ENCODE results near the gene CLCN6. TPM values are rescaled to one million over a fixed set of nuclear protein-coding genes. Genes with fewer than 3 reads are reported as not detected.

CLCN6 gene
- total and polyA plus RNA-seq, 2 of the 8 experiments (the other 6 are each of a cell fraction or from before 2014, with no cell fraction given) = 15.7 to 26.0 TPM

DNA sequence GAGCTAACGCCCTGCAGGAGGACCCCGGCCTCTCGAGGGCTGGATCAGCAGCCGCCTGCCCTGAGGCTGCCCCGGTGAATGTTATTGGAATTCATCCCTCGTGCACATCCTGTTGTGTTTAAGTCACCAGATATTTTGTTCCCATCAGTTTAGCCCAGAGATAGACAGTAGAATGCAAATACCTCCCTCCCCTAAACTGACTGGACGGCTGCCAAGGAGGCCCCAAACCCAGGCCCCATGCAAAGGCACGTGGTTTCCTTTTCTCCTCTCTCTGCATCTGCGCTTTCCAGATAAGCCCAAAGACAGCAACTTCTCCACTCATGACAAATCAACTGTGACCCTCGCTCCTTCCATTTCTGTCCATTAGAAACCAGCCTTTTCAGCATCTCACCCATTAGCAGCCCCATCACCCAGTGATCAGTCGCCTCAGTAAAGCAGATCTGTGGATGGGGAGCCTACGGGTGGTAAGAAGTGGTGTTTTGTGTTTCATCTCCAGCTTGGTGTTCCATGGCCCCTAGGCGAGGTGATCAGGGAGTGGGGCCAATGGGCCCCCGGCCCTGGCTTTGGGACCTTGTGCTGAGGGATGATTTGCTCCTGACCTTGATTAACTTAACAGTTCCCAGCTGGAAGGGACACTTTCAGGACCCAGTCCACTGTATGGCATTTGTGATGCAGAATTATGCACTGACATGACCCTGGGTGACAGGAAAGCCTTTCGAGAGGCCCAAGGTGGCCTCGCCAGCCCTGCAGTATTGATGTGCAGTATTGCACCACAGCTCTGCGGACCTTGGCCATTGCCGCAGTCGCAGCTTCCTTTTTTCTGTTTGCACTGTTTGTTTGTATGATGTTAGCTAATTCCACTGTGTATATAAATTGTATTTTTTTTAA, 36.4 kb downstream of the CLCN6 start:
- H4K20me1 ChIP-seq (replicated peaks in 1 of 2; ENCODE audit: control insufficient read depth in 1 of 2, insufficient read depth in 2 of 2, low read length in 2 of 2) = peaks cover 6 to 10% of the 10 kb centered on the region in 2 experiments
- H4K91ac ChIP-seq (replicated peaks; ENCODE audit: insufficient read length, low read length) = no peak overlapping the region
- DNase-seq (ENCODE audit: low read depth in 1 of 2, low spot score in 2 of 2) (no peak), FAIRE-seq (no peak)
- H3K56ac ChIP-seq (replicated peaks; ENCODE audit: insufficient read length, low read depth, low read length) = no peak overlapping the region
- no peaks in the 10 kb centered on the region for H3K79me2 ChIP-seq (ENCODE audit: control insufficient read depth in 1 of 2, insufficient read depth in 2 of 2, low read length in 2 of 2)
- no peak overlapping the region for H2AK5ac ChIP-seq (ENCODE audit: low read depth, low read length)
- H3K4ac ChIP-seq (replicated peaks; ENCODE audit: insufficient read length, low read depth, low read length) = no peak overlapping the region
- ChIA-PET POLR2A (ENCODE audit: partially characterized antibody) (interaction anchor here (0.7 to 8.1 kb wide), 3 partner anchors 10 to 66 kb away, joined by 3 to 72 read pairs (median 3); no protein-coding TSS in a partner anchor), CTCF (ENCODE audit: partially characterized antibody) (interaction anchor here (0.7 to 8.8 kb wide), 9 partner anchors 10 to 124 kb away, joined by 3 to 67 read pairs (median 7); no protein-coding TSS in a partner anchor)
- no peak overlapping the region for H2BK12ac ChIP-seq (ENCODE audit: low read depth, low read length)
- H3K9me3 ChIP-seq (ENCODE audit: insufficient read depth in 2 of 2, low read depth in 1 of 2, low read length in 1 of 2) = no peaks in the 10 kb centered on the region
- no peak overlapping the region for H2BK15ac ChIP-seq (ENCODE audit: low read length)
- no peak overlapping the region for H2BK20ac ChIP-seq (ENCODE audit: low read length)
- H3K4me1 ChIP-seq (replicated peaks in 1 of 4; ENCODE audit: control insufficient read depth in 3 of 4, insufficient read depth in 4 of 4, low read length in 3 of 4) = no peaks in the 10 kb centered on the region
- peaks cover 32 to 65% (median 55%) of the 10 kb centered on the region in 4 experiments for H3K36me3 ChIP-seq (ENCODE audit: control insufficient read depth in 2 of 4, insufficient read depth in 4 of 4, low read length in 3 of 4)
- no peak overlapping the region for H3K14ac ChIP-seq (ENCODE audit: insufficient read length)
- H3K4me3 ChIP-seq (ENCODE audit: extremely low read depth in 1 of 4, insufficient read depth in 2 of 4, low read depth in 3 of 4, low read length in 4 of 4) = no peak overlapping the region
- no peak overlapping the region for H2BK120ac ChIP-seq (replicated peaks; ENCODE audit: low read depth, low read length)
- H3K4me2 ChIP-seq (ENCODE audit: insufficient read depth in 1 of 2, low read depth in 2 of 2, low read length in 2 of 2) = no peak overlapping the region
- no peak overlapping the region for H3K23ac ChIP-seq (ENCODE audit: insufficient read length)
- no peaks in the 10 kb centered on the region for H3K27me3 ChIP-seq (replicated peaks in 1 of 4; ENCODE audit: control insufficient read depth in 3 of 4, extremely low read depth in 1 of 4, insufficient read depth in 3 of 4, low read length in 3 of 4)
- H3K9ac ChIP-seq (replicated peaks in 1 of 4; ENCODE audit: extremely low read depth in 1 of 4, low read depth in 3 of 4, low read length in 3 of 4) = no peak overlapping the region
- no peak overlapping the region for H4K8ac ChIP-seq (ENCODE audit: extremely low read depth, insufficient read depth, low read length)
- H3K79me1 ChIP-seq (ENCODE audit: low read depth, low read length) = no peaks in the 10 kb centered on the region
- 89% methylated on average over 19 of the region's 19 CpGs; no CpG with 5 or more reads in 1 of the 2 experiments for WGBS, 2 experiments (ENCODE audit: extremely low coverage in 1 of 2, insufficient coverage in 1 of 2, insufficient read length in 1 of 2, insufficient replicate concordance in 2 of 2, low coverage in 1 of 2, low lambda C conversion rate in 2 of 2, missing lambda C conversion rate in 1 of 2)
- no peak overlapping the region for H3K18ac ChIP-seq (ENCODE audit: extremely low read depth, low read length)
- no peak overlapping the region for H2BK5ac ChIP-seq (ENCODE audit: low read depth, low read length)
- H4K5ac ChIP-seq (ENCODE audit: insufficient read length, low read depth, low read length) = no peak overlapping the region
- H3K23me2 ChIP-seq (ENCODE audit: low read depth, low read length) = no peaks in the 10 kb centered on the region
- H3K27ac ChIP-seq (ENCODE audit: low read depth, low read length) = no peak overlapping the region
- H2AFZ ChIP-seq (ENCODE audit: low read length) = no peak overlapping the region
